Measurements from ENCODE around the gene ODF4.
"Not testable (repeated sequence)": the region's sequence is repeated elsewhere in the genome, so short reads cannot be mapped to it uniquely, and the experiment has no call there.

GRCh38 chr17:8394497-8394896 is 54.9 kb downstream of the ODF4 start:
- TF ChIP-seq CTCF (IDR thresholded peaks at IDR 0.05; ENCODE audit: low read depth, low read length, poor library complexity, severe bottlenecking); EZH2phosphoT487 (IDR thresholded peaks at IDR 0.05; ENCODE audit: borderline replicate concordance, low read length): not testable (repeated sequence)
